Mammary epithelial cell (primary cell): ENCODE results near the gene MED15.

ENCODE experiments used
- EZH2 ChIP-seq: IDR thresholded peaks from 2 replicates; pipeline ENCODE4 v1.6.1; 2012; ENCODE audit warnings: low read length, inconsistent platforms, borderline replicate concordance
- TF ChIP-seq, protein P1 (sequence below), 2 donors: IDR thresholded peaks in 1 of 2; conservative IDR thresholded peaks in 1 of 2; 2 replicates each; pipeline ENCODE4 v1.5.1; 2011 to 2012; ENCODE audit warnings: inconsistent platforms in 2 of 2, low read length in 2 of 2, mild to moderate bottlenecking in 2 of 2, control low read depth in 1 of 2, low read depth in 1 of 2; ENCODE audit not compliant: insufficient read depth in 1 of 2; ENCODE audit errors: extremely low read depth in 1 of 2

DNA sequence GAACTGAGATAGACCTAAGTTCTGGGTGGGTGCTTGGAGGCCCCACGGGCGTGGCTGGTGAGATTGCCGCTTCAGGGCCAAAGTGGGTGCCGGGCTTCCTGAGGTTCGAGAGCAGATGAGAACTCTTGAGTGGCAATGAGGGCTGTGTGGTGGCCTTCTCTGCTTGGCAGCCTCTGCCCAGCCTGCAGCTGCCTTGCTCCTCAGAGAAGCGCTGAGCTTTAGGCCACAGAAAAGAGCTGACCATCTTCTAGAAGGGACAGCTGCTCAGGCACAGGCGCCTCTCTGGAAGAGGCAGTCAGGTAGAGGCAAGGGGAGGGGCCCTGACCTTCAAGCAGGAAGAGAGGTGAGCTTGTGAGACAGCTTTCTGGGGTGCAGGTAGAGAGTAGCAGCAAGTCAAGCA lies 72.8 kb downstream of the MED15 start:
- TF ChIP-seq, protein P1, sequence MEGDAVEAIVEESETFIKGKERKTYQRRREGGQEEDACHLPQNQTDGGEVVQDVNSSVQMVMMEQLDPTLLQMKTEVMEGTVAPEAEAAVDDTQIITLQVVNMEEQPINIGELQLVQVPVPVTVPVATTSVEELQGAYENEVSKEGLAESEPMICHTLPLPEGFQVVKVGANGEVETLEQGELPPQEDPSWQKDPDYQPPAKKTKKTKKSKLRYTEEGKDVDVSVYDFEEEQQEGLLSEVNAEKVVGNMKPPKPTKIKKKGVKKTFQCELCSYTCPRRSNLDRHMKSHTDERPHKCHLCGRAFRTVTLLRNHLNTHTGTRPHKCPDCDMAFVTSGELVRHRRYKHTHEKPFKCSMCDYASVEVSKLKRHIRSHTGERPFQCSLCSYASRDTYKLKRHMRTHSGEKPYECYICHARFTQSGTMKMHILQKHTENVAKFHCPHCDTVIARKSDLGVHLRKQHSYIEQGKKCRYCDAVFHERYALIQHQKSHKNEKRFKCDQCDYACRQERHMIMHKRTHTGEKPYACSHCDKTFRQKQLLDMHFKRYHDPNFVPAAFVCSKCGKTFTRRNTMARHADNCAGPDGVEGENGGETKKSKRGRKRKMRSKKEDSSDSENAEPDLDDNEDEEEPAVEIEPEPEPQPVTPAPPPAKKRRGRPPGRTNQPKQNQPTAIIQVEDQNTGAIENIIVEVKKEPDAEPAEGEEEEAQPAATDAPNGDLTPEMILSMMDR (conservative IDR thresholded peaks at IDR 0.05 in 1 of 2, IDR thresholded peaks at IDR 0.05 in 1 of 2; ENCODE audit: extremely low read depth in 1 of 2, insufficient read depth in 1 of 2, low read depth in 1 of 2, low read length in 2 of 2) = no peak
- no peak for TF ChIP-seq EZH2
